Kidney (tissue), 14 donors: ENCODE results near the gene HIVEP3. TPM values are rescaled to one million over a fixed set of nuclear protein-coding genes. Genes with fewer than 3 reads are reported as not detected.
A peak's percentile ranks its signal among the peaks of the same experiment; 100 is the strongest.

Experiments
- DNase-seq, 5 donors: peaks; one replicate each; pipeline ENCODE4 v3.0.0-alpha.2; 2013 to 2020
- FAIRE-seq: peaks from 2 replicates; lab custom pipeline; 2012; peaks lifted over from hg19 to GRCh38; lab: Jason Lieb, UNC
- H3K27ac ChIP-seq, 2 donors: one replicate each; pipeline ENCODE4 v1.7.0; 2013; ENCODE audit warnings: low read depth in 2 of 2, low read length in 2 of 2, inconsistent platforms in 1 of 2
- H3K27me3 ChIP-seq: one replicate; pipeline ENCODE4 v1.7.1; 2013; ENCODE audit warnings: low read length, inconsistent platforms; ENCODE audit not compliant: control insufficient read depth, insufficient read depth
- H3K36me3 ChIP-seq, 3 donors: one replicate each; pipeline versions ENCODE4 v1.7.0 to v1.7.1; 2013; ENCODE audit warnings: low read length in 3 of 3, control low read depth in 1 of 3, inconsistent platforms in 1 of 3; ENCODE audit not compliant: insufficient read depth in 3 of 3, control insufficient read depth in 2 of 3
- H3K4me1 ChIP-seq, 3 donors: one replicate each; pipeline versions ENCODE4 v1.7.0 to v1.7.1; 2013; ENCODE audit warnings: low read length in 3 of 3, inconsistent platforms in 1 of 3, low read depth in 1 of 3; ENCODE audit not compliant: control insufficient read depth in 2 of 3, insufficient read depth in 2 of 3
- H3K4me3 ChIP-seq, 3 donors: one replicate each; pipeline versions ENCODE4 v1.7.0 to v1.8.1; 2013; ENCODE audit warnings: low read length in 3 of 3, control low read depth in 1 of 3, inconsistent platforms in 1 of 3
- H3K9ac ChIP-seq, 3 donors: one replicate each; pipeline versions ENCODE4 v1.7.0 to v1.7.1; 2013; ENCODE audit warnings: low read length in 3 of 3, control low read depth in 1 of 3, inconsistent platforms in 1 of 3
- H3K9me3 ChIP-seq, 3 donors: one replicate each; pipeline versions ENCODE4 v1.7.0 to v1.7.1; 2013; ENCODE audit warnings: low read length in 3 of 3, control low read depth in 1 of 3, inconsistent platforms in 1 of 3; ENCODE audit not compliant: control insufficient read depth in 2 of 3, insufficient read depth in 1 of 3
- CTCF ChIP-seq: IDR thresholded peaks from 3 replicates; pipeline ENCODE4 v1.5.1; 2012; ENCODE audit warnings: mild to moderate bottlenecking, moderate library complexity, borderline replicate concordance; ENCODE audit not compliant: insufficient read depth; ENCODE audit errors: extremely low read depth
- intact Hi-C: fragments of 100-400 bp; cut with DNase I; formaldehyde crosslinking; loops from one replicate; pipeline ENCODE4 v1.11.1; 2022
- polyA plus RNA-seq: library from polyadenylated mRNA; stranded (reverse); fragments of 350-450 nt; fragmentation: Illumina TruSeq; extraction: RNeasy Lipid Tissue Mini Kit (QIAGEN cat#74804); gene quantifications from one replicate; pipeline ENCODE4 v1.2.3, GENCODE V29; 2014; ENCODE audit warnings: low read depth, low replicate concordance; ENCODE audit not compliant: insufficient read depth
- total RNA-seq: library from RNA; stranded (reverse); fragmentation: NEBNext Ultra II Directional; extraction: Animal tissue kit (Norgen Biotek cat#: 25700); gene quantifications from one replicate; pipeline ENCODE4 v1.2.1, GENCODE V29; 2021
- donor health status: control.
- donor health status: control.
- donor health status: control.
- donor health status: control.
- donor health status: control.
- donor health status: DM: yes; HTN: yes; CAD: no.
- donor health status: Normal renal cell carcinoma (clear cell type).

HIVEP3 gene
- total and polyA plus RNA-seq, 2 donors from 2014 or later: 3.5 to 11.0 TPM

GRCh38 chr1:41915786-41916571 is 2.7 kb downstream of the HIVEP3 start:
- Histone ChIP-seq H3K4me3 (peak overlapping the region in 1 of 3 donors; percentile 83), H3K4me1 (peaks cover 0 to 23% (median 22%) of the 10 kb centered on the region in 3 donors), H3K9me3 (no peaks in the 10 kb centered on the region), H3K27ac (peak overlapping the region in 1 of 2 donors; percentile 8), H3K36me3 (no peaks in the 10 kb centered on the region), H3K9ac (no peak overlapping the region), H3K27me3 (no peaks in the 10 kb centered on the region)
- TF ChIP-seq CTCF: no peak
- DNase-seq (no peak), FAIRE-seq (no peak)
- intact Hi-C loops: no loop called here

- intact Hi-C loops: no loop called here
- no peaks in the 10 kb centered on the region for H3K36me3 ChIP-seq
- DNase-seq (no peak), FAIRE-seq (no peak)
- H3K4me1 ChIP-seq: peaks cover 0 to 22% (median 14%) of the 10 kb centered on the region in 3 donors
- H3K4me3 ChIP-seq: no peak overlapping the region
- TF ChIP-seq CTCF: no peak
- no peak overlapping the region for H3K27ac ChIP-seq
- H3K27me3 ChIP-seq: no peaks in the 10 kb centered on the region
- no peaks in the 10 kb centered on the region for H3K9me3 ChIP-seq
- H3K9ac ChIP-seq: no peak overlapping the region
Observed at GRCh38 chr1:41914516-41914915, 4.2 kb downstream of the HIVEP3 start.

GRCh38 chr1:41913014-41913413 is 5.7 kb downstream of the HIVEP3 start:
- H3K9me3 ChIP-seq: no peaks in the 10 kb centered on the region
- no peaks in the 10 kb centered on the region for H3K27me3 ChIP-seq
- FAIRE-seq: no peak
- no peaks in the 10 kb centered on the region for H3K36me3 ChIP-seq
- peaks cover 0 to 16% (median 14%) of the 10 kb centered on the region in 3 donors for H3K4me1 ChIP-seq
- intact Hi-C loops: no loop called here
- no peak for DNase-seq
- H3K9ac ChIP-seq: no peak overlapping the region
- no peak overlapping the region for H3K4me3 ChIP-seq
- no peak overlapping the region for H3K27ac ChIP-seq
- no peak for TF ChIP-seq CTCF
